HG02798 (cell line): Measurements from ENCODE around the gene UCHL5.

Experiments
- ATAC-seq: cut with Tn5 transposase; IDR thresholded peaks from one replicate; pipeline ENCODE4 v1.9.1; 2021; ENCODE audit warnings: mild to moderate bottlenecking; ENCODE audit not compliant: unreplicated experiment, poor library complexity

The UCHL5 gene

DNA sequence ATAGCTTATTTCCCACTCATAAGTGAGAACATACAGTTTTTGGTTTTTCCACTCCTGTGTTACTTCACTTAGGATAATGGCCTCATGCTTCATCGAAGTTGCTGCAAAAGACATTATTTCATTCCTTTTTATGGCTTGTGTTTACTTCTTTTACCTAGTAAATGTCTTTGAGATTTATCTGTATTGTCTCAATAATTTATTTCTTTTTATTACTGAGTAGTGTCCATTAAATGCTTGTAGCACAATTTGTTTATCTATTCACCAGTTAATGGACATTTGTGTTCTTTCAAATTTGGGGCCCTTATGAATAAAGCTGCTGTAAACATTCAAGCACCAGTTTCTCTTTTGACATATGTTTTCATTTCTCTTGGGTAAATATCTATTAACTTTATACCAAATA is 86.0 kb downstream of the UCHL5 start:
- no peak for ATAC-seq

DNA sequence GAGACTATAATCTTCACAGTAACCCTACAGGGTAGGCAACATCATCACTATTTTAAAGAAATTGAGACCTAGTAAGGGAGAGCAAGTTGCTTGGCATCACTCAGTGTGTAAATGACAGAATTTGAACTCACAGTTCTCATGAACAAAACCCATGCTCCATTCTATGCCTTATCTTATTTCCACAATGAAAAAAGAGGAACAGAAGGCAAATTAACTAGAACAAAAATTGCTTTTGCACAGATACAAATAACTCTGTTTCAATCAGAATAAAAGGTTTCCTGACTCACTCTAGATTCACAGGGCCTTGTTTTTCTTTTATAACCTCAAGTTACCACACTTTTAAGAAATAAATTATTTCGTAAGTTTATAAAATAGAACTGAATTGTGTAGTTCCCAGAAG is 90.1 kb downstream of the UCHL5 start:
- no peak for ATAC-seq

DNA sequence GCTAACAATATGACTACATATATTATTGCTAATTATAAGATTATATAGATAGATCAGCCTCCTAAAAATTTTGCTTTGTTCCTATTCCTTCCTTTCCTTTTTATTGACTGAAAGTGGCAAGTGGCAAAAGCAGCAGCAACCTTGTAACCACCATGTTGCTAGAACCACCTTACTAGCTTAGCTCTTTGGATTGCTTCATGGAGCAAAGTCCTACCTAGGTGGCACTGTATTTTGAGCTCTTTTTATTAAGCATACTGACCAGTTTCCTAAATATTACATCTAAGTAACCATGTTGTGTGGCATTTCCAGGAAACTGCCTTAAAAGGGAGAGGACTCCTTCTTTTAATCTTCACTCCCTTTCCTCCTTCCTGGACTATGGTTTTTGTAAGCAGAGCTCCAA is 90.8 kb downstream of the UCHL5 start:
- ATAC-seq: no peak

DNA sequence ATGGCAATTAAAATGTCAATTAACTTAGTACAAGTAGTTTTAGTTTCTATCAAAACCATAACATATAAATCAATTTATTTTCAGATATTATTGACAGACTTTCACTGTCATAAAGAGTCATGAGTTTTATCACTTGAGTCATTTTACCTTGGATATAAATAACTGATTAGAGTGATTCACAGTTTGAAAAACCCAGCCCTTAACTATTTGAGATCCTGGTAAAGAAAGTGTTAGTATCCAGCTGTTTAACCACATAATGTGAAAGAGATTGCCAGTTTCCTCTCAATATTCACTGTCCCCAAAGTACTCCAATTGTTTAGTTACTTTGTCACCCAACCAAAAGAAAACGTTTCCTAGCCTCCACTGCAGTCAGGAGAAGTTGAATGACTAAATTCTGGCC is 91.3 kb downstream of the UCHL5 start:
- no peak for ATAC-seq

DNA sequence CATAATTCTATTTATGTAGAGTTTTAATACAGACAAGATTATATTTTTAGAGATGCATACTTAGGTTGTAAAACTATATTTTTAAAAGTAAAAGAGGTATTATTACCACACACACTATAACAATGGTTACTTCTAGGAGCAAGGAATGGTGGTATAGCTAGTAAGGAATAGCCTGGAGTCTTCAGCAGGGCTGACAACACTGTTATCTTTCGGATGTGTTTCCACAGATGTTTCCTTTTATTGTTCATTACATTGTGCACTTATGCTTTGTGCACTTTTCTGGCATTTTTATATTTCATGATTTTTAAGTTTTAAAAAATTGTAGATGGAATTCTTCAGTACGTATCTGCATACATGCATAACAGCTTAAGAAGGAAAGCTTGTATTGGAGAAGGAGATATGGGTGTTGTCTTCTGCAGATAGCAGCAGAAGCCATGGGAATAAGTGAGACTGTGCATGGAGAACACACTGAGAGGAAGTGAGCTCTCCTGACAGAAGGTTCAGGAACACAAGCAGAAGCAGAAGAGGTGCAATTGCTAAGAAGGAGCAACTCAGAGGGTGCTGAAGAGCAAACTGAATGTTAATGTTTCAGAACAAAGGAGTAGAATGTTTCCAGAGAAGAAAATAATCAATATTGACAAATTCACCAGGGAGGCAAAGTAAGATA is 91.8 kb downstream of the UCHL5 start:
- ATAC-seq: no peak

DNA sequence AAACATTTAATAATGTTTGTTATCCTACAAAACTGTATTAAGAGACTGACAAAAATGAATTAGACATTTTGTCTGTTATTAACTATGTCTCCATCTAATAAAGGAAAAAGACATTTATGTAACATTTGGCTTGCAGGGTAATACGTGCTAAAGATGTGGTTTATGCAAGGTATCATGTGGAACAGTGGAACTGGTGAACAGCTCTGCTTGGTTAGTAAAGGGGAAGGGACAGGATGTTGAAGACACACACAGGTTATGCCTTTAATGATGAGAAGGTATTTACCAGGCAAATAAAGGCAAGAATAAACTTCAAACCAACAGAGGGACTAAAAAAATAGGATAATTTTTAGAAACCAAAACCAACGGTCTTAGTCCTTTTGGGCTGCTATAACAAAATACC is 93.1 kb downstream of the UCHL5 start:
- no peak for ATAC-seq

DNA sequence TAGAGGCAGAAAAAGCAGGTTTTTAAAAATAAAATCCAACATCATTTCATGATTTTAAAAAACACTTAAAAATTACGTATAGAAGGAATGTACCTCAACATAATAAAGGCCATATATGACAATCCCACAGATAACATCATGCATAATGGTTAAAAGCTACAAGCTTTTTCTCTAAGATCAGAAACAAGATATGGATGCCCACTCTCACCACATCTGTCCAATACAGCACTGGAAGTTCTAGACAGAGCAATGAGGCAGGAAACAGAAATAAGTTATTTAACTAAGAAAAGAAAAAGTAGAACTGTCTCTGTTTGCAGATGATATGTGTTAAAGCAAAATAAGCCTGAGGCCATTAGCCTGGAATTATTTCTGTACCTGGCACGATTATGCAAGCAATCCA is 96.3 kb downstream of the UCHL5 start:
- no peak for ATAC-seq
